Muscle of leg (tissue), 11 donors: ENCODE results near the gene SREBF1. TPM values are rescaled to one million over a fixed set of nuclear protein-coding genes. Genes with fewer than 3 reads are reported as not detected.

Experiments used
- DNase-seq: peaks from one replicate; pipeline ENCODE4 v3.0.0; 2013
- H3K27ac ChIP-seq: one replicate; pipeline ENCODE4 v1.5.1; 2013; ENCODE audit warnings: mild to moderate bottlenecking, low read length, control low read depth
- H3K27me3 ChIP-seq: one replicate; pipeline ENCODE4 v1.6.1; 2013; ENCODE audit warnings: low read length; ENCODE audit not compliant: control insufficient read depth, insufficient read depth
- H3K36me3 ChIP-seq: one replicate; pipeline ENCODE4 v1.6.1; 2013; ENCODE audit warnings: low read length; ENCODE audit not compliant: control insufficient read depth, insufficient read depth
- H3K4me1 ChIP-seq: one replicate; pipeline ENCODE4 v1.6.1; 2013; ENCODE audit warnings: low read length; ENCODE audit not compliant: control insufficient read depth, insufficient read depth
- H3K4me3 ChIP-seq: one replicate; pipeline ENCODE4 v1.5.1; 2013; ENCODE audit warnings: low read length, control low read depth
- H3K9me3 ChIP-seq: replicated peaks from 2 replicates; pipeline ENCODE4 v1.6.1; 2013; ENCODE audit warnings: low read depth, low read length; ENCODE audit not compliant: control insufficient read depth
- WGBS: methylation state at CpG from one replicate; pipeline ENCODE4 v1.1.5; 2013; ENCODE audit warnings: missing lambda C conversion rate; ENCODE audit not compliant: insufficient coverage; 5-methylcytosine and 5-hydroxymethylcytosine counted together
- polyA plus RNA-seq, 8 donors: library from polyadenylated mRNA; unstranded; fragments of 120-200 nt; gene quantifications; one replicate each; pipeline versions ENCODE4 v1.2.1 to v1.2.3, GENCODE V29; 2013; ENCODE audit warnings: inconsistent platforms in 1 of 8, low replicate concordance in 1 of 8; ENCODE audit not compliant: insufficient read length in 8 of 8, insufficient read depth in 1 of 8
- total RNA-seq: library from RNA; stranded (reverse); fragments of 120-200 nt; gene quantifications from one replicate; pipeline ENCODE4 v1.2.4, GENCODE V29; 2013

Gene SREBF1
- total and polyA plus RNA-seq, 9 donors, result 16.1 to 48.7 (median 33.4) TPM

GRCh38 chr17:17874478-17874877 lies 37.7 kb upstream of the SREBF1 start:
- Histone ChIP-seq H3K4me1 (peaks cover 71% of the 10 kb centered on the region), H3K27me3 (no peaks in the 10 kb centered on the region), H3K4me3 (no peak overlapping the region), H3K27ac (peak overlapping the region; percentile 44), H3K36me3 (peaks cover 25% of the 10 kb centered on the region), H3K9me3 (no peaks in the 10 kb centered on the region)
- WGBS, result no CpG with 5 or more reads among the region's 1 CpG
- peak; percentile 93 for DNase-seq

- peaks cover 18% of the 10 kb centered on the region for H3K36me3 ChIP-seq
- no peaks in the 10 kb centered on the region for H3K9me3 ChIP-seq
- no peaks in the 10 kb centered on the region for H3K27me3 ChIP-seq
- WGBS, result 60% methylated on average over 2 of the region's 8 CpGs
- peak overlapping the region; percentile 33 for H3K27ac ChIP-seq
- no peak overlapping the region for H3K4me3 ChIP-seq
- H3K4me1 ChIP-seq, result peaks cover 77% of the 10 kb centered on the region
- DNase-seq, result peak; percentile 75
Observed at GRCh38 chr17:17873450-17873991, 36.7 kb upstream of the SREBF1 start.

DNA sequence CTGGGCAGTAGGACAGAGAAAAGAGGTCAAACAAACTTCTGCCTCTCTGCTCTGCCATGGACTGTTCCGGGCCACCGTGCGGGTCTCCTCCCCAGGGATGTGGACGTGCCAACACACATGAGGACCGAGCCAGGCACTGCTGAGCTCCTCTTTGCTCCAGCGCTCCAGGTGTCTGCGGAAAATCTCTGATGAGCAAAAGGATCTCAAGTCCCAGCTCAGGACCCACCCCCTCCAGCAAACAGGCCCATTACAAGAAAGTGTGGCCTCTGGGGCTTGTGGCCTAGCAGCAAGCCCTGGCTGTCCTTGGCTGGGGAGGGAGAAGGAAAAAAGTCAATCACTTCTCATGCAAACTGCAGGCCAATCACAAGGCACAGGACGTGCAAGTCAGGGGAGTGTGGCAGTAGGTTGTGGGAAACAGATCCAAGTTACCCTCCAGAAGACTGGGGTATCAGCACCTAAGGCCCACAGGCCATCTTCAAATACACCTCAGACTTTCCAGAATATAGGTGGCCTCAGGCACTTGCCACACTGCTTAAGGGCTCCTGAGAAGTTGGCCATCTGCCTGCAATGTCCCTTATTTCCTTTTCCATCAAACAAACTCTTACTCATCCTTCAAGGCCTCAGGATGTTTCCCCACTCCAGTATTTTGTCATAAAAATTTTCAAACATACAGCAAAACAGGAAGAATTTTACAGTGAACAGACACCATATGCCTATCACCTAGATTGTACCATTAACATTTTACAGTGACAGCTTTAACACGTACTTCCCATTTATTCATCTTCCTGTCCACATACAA lies 36.0 kb upstream of the SREBF1 start:
- Histone ChIP-seq H3K9me3 (no peaks in the 10 kb centered on the region), H3K36me3 (peaks cover 19% of the 10 kb centered on the region), H3K27ac (peak overlapping the region; percentile 39), H3K4me1 (peaks cover 75% of the 10 kb centered on the region), H3K4me3 (no peak overlapping the region), H3K27me3 (no peaks in the 10 kb centered on the region)
- DNase-seq, result peak; percentile 60
- 38% methylated on average over 8 of the region's 9 CpGs for WGBS

DNA sequence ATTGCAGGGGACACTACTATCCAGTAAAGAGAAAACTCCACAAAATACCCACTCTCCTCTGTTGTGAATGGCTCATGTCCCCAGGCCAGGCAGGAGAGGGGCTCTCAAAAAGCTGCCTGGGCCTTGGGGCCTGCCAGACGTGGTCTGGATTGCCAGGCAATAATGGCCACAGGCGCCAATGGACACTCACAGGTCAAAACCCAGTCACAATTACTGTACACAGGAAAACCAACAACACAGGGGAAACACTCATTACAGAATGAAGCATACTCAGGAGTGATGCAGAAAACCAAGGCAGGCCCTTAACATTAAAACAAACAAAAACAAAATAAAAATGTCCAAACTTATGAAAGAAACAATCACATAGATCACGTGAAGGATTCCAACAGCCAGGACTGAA lies 35.1 kb upstream of the SREBF1 start:
- H3K9me3 ChIP-seq, result no peaks in the 10 kb centered on the region
- no peak for DNase-seq
- no peak overlapping the region for H3K4me3 ChIP-seq
- peaks cover 71% of the 10 kb centered on the region for H3K4me1 ChIP-seq
- peaks cover 27% of the 10 kb centered on the region for H3K36me3 ChIP-seq
- H3K27me3 ChIP-seq, result no peaks in the 10 kb centered on the region
- peak overlapping the region; percentile 39 for H3K27ac ChIP-seq
- 78% methylated on average over 2 of the region's 3 CpGs for WGBS

DNA sequence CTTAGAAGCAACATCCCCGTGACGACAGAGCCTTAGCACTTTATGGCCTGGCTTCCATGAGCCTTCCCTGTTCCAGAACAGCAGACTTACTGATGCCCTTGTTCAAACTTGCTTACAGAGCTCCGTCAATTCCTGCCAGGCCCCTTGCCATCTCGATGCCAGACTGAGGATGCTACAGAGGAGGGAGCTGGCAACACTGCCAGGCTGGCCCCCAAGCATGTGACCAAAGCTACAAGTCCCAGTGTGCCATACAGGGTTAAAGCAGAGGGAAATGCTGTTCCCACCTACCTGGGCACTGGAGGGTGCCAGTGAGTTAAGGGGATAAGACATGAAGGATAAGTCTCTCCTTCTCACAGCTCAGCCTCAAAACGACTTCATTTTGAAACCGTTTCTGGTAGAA lies 33.5 kb upstream of the SREBF1 start:
- H3K4me1 ChIP-seq, result peaks cover 56% of the 10 kb centered on the region
- H3K27me3 ChIP-seq, result no peaks in the 10 kb centered on the region
- WGBS, result 45% methylated on average over 2 of the region's 6 CpGs
- no peak overlapping the region for H3K4me3 ChIP-seq
- peaks cover 32% of the 10 kb centered on the region for H3K36me3 ChIP-seq
- no peaks in the 10 kb centered on the region for H3K9me3 ChIP-seq
- DNase-seq, result no peak
- H3K27ac ChIP-seq, result no peak overlapping the region

DNA sequence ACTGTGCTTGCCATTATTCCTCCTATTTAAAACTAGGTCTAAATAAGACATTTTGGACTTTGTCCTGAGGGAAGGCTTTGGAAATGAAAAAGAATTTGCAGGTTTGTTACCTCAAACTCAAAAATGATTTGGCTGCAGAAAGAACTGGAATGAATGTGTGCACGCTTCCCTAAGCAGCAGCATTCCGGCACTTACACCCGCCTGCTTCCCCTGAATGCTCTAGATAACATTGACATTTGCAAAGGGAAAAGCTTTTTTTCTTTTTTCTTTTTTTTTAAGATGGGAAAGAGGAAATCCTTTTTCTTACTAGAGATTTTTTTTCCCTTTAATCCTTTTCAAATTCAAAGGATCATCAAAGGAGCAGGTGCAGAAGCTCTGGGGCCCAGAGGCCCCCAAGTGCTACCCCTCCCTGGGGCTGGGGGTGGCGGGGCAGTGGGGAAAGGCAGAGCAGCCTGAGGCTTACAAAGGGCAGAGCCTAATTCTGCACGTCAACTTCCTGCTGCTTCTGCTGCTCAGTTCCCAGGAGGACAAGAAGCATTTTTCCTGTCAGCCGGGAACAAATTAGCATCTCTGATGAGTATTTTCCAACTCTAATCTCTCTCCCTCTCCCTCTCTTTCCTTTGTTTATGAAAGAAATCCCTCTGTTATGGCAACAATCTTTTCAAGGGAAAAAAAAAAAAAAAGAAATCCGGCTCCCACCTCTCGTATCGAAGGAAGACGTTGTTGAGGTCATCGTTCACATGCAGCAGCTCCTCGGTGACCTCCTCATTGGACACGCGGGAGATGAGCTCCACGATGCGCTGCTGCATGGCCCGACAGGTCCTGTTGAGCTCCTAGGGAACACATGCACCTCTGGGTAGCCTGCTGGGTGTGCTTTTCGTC lies 32.1 kb upstream of the SREBF1 start:
- H3K4me3 ChIP-seq, result no peak overlapping the region
- H3K9me3 ChIP-seq, result no peaks in the 10 kb centered on the region
- H3K27ac ChIP-seq, result peak overlapping the region; percentile 81
- peaks cover 43% of the 10 kb centered on the region for H3K4me1 ChIP-seq
- no peaks in the 10 kb centered on the region for H3K27me3 ChIP-seq
- peak; percentile 87 for DNase-seq
- WGBS, result 16% methylated on average over 11 of the region's 18 CpGs
- H3K36me3 ChIP-seq, result peaks cover 32% of the 10 kb centered on the region

- no peak for DNase-seq
- peaks cover 45% of the 10 kb centered on the region for H3K36me3 ChIP-seq
- 90% methylated on average over 2 of the region's 4 CpGs for WGBS
Observed at GRCh38 chr17:17866897-17867296, 30.1 kb upstream of the SREBF1 start.

GRCh38 chr17:17866425-17866824 lies 29.6 kb upstream of the SREBF1 start:
- no peak for DNase-seq
- no peak overlapping the region for H3K4me3 ChIP-seq
- H3K27me3 ChIP-seq, result no peaks in the 10 kb centered on the region
- peaks cover 28% of the 10 kb centered on the region for H3K4me1 ChIP-seq
- no CpG with 5 or more reads among the region's 3 CpGs for WGBS
- H3K27ac ChIP-seq, result no peak overlapping the region
- H3K36me3 ChIP-seq, result peaks cover 40% of the 10 kb centered on the region
- H3K9me3 ChIP-seq, result no peaks in the 10 kb centered on the region

More at GRCh38 chr17:17866897-17867296, 30.1 kb upstream of the SREBF1 start:
- Histone ChIP-seq H3K27ac (no peak overlapping the region), H3K9me3 (no peaks in the 10 kb centered on the region), H3K4me3 (no peak overlapping the region), H3K4me1 (peaks cover 31% of the 10 kb centered on the region), H3K27me3 (no peaks in the 10 kb centered on the region)

- no peak overlapping the region for H3K27ac ChIP-seq
- no peaks in the 10 kb centered on the region for H3K9me3 ChIP-seq
- peaks cover 34% of the 10 kb centered on the region for H3K4me1 ChIP-seq
- H3K27me3 ChIP-seq, result no peaks in the 10 kb centered on the region
- WGBS, result no CpG with 5 or more reads among the region's 1 CpG
- DNase-seq, result no peak
- H3K36me3 ChIP-seq, result peaks cover 40% of the 10 kb centered on the region
- no peak overlapping the region for H3K4me3 ChIP-seq
Observed at GRCh38 chr17:17865035-17865434, 28.2 kb upstream of the SREBF1 start.

GRCh38 chr17:17860766-17861107 lies 24.0 kb upstream of the SREBF1 start:
- Histone ChIP-seq H3K36me3 (peaks cover 14% of the 10 kb centered on the region), H3K4me3 (no peak overlapping the region), H3K27ac (no peak overlapping the region), H3K4me1 (peaks cover 26% of the 10 kb centered on the region), H3K9me3 (no peaks in the 10 kb centered on the region), H3K27me3 (no peaks in the 10 kb centered on the region)
- no peak for DNase-seq
- 73% methylated on average over 1 of the region's 5 CpGs for WGBS
